ENCODE measurements around the gene STAG1.
"Not testable (repeated sequence)": the region's sequence is repeated elsewhere in the genome, so short reads cannot be mapped to it uniquely, and the experiment has no call there.

Gene STAG1

DNA sequence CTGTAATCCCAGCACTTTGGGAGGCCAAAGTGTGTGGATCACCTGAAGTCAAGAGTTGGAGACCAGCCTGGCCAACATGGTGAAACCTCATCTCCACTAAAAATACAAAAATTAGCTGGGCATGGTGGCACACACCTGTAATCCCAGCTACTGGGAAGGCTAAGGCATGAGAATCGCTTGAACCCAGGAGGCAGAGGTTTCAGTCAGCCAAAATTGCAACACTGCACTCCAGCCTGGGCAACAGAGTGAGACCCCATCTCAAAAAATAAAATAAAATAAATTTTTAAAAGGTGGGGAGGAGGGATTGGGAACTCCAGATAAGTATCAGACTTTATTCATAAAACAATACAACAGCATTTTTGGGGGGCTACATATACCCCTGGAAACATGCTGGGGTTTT lies 42.4 kb downstream of the STAG1 start:
- in situ Hi-C loops (cut with MboI; ENCODE audit: low sequenced_read_pairs) = not testable (repeated sequence)

DNA sequence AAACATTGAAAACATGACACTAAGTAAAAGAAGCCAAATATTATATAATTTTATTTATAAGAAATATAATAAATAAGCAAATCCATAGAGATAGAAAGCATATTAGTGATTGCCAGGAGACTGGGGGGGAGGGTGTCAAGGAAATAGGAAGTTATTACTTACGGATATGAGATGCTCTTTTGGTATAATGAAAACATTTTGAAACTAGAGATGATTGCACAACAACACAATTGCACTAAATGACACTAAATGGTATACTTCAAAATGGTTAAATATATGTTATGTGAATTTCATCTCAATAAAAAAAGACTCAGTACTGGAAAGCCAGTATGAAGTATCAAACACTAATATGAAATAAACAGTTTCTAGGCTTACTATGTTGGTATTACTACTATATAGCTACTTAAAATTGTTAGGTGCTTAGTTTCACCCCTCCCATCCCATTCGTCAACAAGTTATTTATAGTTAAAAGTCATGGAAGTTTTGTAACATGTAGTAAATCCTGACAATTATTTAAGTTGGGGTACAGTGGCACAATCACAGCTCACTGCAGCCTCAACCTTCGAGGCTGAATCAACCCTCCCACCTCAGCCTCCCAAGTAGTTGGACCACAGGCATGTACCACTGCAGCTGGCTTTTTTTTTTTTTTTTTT lies 43.7 kb downstream of the STAG1 start:
- in situ Hi-C loops (cut with MboI; ENCODE audit: low sequenced_read_pairs) = no loop called here

DNA sequence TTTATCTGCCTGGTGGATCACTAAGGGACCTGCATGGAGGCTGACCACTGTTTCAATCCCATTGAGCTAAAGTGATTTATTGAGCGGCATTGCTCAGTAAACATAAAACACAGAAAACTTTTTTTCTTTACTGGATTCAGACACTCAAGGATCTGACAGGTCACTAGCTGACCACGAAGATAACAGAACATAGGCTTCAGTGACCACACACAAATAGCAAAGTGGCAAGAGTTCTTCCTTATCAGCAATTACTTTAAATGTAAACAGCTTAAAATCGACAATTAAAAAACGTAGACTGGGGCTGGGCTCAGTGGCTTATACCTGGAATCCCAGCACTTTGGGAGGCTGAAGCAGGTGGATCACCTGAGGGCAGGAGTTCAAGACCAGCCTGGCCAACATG lies 48.7 kb downstream of the STAG1 start:
- in situ Hi-C loops (cut with MboI; ENCODE audit: low sequenced_read_pairs) = no loop called here

DNA sequence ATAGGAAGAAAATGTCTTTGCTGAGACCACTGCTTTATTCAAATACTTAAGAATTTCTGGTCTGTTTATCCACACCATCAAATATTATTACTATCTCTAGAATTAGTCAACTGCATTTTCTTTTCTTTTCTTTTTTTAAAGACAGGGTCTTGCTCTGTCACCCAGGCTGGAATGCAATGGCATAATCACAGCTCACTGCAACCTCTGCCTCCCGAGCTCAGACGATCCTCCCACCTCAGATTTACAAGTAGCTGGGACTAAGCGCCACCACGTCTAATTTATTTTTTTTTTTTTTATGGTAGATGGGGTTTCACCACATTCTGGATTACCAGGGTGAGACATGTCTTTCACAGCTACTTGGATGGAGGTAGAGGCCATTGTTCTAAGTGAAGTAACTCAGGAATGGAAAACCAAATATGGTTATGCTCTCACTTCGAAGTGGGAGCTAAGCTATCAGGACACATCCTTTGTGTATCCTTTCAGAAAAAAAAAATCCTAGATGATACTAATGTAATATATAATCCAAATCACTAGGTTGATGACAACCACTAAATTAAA lies 52.8 kb downstream of the STAG1 start:
- in situ Hi-C loops (cut with MboI; ENCODE audit: low sequenced_read_pairs) = no loop called here

DNA sequence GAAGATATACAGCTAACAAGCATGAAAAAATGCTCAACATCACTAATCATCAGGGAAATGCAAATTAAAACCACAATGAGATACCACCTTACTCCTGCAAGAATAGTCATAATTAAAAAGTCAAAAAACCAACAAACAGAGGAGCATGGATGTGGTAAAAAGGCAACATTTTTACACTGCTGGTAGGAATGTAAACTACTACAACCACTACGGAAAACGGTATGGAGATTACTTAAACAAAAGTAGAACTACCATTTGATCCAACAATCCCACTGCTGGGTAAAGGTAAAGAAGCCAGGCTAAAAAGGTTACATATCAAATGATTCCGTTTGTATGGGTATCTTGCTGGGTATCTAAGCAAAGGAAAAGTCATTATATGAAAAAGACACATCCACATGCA lies 53.8 kb downstream of the STAG1 start:
- in situ Hi-C loops (cut with MboI; ENCODE audit: low sequenced_read_pairs) = no loop called here

DNA sequence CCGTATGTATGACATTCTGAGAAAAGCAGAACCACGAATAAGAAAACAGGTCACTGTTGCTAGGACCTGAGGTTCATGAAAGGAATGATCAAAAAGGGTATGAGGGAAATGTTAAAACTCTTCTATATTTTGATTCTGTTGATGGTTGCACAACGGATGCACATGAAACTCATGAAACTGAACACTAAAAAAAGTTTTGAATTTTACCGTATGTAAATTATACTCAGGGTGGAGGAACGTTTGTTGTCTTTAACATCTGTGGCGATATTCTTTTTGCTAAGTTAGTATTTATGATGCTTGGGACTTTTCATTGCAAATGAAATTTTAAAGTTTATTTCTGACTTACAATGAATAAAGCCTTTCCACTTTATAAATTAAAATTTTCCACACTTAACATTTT lies 55.4 kb downstream of the STAG1 start:
- in situ Hi-C loops (cut with MboI; ENCODE audit: low sequenced_read_pairs) = no loop called here

DNA sequence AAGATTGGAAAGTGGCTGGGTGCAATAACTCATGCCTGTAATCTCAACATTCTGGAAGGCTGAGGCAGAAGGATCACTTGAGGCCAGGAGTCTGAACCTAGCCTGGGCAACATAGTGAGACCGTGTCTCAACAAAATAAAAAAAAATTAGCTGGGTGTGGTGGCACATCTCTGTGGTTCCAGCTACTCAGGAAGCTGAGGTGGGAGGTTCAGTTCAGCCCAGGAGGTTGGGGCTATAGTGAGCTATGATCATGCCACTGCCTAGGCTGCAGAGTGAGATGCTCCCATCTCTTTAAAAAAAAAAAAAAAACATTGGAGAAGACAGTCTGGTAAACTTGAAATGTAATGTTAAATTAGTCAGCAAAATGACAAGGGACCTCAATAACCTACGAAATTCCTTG lies 57.9 kb downstream of the STAG1 start:
- in situ Hi-C loops (cut with MboI; ENCODE audit: low sequenced_read_pairs) = no loop called here

DNA sequence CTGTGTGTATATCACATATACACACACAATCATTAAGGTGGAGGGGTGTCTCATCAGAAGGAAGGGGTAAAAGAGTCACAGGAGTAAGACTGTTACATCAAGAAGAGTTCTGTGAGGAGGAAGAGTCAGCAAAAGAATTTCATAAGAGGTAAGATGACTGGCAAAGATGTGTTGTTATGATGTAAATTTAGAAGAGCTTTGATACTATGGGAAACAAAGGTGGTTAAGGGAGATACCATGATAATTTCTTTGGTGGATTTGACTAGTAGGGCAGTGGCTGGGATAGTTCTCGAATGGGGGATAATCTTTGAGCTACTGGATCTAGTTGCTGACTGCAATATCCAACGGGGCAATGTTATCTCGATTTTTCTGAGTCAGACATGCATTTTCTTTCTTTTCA lies 61.6 kb downstream of the STAG1 start:
- in situ Hi-C loops (cut with MboI; ENCODE audit: low sequenced_read_pairs) = no loop called here

DNA sequence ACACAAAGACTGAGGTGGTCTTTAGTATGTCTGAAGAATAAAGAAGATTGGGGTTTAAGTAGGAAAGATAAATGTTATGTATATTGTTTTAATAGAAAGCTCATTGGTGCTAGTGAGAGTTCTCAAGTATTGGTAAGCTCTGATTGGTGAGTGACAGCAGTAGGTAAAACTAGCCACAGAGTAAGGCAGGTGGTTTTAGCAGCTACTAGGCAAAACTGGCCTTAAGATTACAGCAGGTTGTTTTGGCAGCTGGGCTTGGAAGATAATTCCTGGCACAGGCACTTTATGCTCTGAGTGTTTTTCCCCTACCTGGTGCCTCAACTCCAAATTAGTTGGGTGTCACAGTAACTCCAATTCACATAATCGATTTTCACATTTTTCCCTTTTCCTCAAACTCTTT lies 66.3 kb downstream of the STAG1 start:
- in situ Hi-C loops (cut with MboI; ENCODE audit: low sequenced_read_pairs) = no loop called here

DNA sequence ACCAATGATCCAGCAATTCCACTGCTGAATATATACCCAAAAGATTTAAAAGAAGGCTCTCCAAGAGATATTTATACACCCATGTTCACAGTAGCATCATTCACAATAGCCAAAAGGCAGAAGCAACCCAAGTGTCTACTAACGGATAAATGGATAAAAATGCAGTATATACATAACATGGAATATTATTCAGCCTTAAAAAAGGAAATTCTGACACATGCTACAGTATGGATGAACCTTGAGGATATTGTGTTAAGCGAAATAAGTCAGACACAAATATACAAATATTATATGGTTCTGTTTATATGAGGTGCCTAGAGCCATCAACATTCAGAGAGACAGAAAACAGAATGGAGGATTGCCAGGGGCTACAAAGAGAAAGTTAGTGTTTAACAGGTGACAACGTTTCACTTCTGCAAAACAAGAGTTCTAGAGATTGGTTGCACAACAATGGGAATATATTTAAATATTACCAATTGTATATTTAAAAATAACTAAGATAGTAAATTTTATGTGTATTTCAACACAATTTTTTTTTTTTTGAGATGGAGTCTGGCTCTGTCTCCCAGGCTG lies 69.4 kb downstream of the STAG1 start:
- in situ Hi-C loops (cut with MboI; ENCODE audit: low sequenced_read_pairs) = no loop called here

DNA sequence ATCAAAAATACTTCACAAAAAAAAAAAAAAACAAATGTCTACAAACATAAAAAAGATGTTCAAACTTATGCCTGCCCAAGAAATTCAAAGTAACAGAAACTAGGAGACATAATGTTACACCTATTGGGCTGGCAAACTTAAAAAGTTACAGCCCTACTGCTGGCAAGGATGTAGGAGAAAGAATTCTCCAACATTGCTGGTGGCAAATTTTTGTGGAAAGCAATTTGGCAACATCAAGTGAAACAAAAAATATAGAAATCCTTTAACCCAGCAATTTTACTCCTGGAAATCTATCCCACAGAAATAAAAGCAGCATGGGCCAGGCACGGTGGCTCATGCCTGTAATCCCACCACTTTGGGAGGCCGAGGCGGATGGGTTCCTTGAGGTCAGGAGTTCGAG lies 73.2 kb downstream of the STAG1 start:
- in situ Hi-C loops (cut with MboI; ENCODE audit: low sequenced_read_pairs) = no loop called here

DNA sequence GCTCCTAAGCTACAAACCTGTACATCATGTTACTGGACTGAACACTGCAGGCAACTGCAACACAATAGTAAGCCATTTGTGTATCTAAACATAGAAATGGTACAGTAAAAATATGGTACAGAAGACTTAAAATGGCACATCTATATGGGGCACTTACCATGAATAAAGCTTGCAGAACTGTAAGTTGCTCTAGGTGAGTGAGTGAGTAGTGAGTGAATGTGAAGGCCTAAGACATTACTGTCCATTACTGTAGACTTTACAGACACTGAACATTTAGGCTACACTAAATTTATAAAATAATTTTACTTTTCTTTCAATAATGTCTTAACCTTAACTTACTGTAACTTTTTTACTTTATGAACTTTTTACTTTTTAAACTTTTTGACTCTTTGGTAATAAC lies 76.2 kb downstream of the STAG1 start:
- in situ Hi-C loops (cut with MboI; ENCODE audit: low sequenced_read_pairs) = no loop called here

DNA sequence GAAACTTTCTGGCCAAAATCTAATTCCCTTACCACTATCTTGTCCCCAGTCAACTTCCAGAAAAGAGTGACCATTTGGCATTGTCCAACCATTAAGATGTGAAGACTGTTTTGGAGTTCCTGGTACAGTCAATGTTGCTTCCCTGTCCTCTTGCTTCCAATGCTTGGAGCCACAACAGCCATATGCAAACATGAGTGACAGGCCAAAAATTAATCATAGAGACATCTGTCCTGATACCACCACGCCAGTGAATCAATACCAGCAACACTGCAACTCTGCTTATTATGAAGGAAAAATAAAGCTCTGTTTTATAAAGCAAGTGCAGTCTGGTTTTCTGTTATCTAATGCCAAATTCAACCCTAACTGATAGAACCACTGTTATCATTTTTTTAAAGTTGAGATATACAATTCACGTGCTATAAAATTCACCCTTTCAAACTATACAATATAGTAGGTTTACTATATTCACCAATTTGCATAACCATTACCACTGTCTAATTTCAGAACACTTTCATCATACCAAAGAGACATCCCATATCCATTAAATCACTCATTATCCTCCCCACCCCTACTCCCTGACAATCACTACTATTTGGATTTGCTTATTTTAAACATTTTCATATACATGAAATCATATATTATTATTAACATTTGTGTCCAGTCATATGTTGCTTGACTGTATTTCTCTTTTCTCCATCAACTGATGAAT lies 76.9 kb downstream of the STAG1 start:
- in situ Hi-C loops (cut with MboI; ENCODE audit: low sequenced_read_pairs) = no loop called here

DNA sequence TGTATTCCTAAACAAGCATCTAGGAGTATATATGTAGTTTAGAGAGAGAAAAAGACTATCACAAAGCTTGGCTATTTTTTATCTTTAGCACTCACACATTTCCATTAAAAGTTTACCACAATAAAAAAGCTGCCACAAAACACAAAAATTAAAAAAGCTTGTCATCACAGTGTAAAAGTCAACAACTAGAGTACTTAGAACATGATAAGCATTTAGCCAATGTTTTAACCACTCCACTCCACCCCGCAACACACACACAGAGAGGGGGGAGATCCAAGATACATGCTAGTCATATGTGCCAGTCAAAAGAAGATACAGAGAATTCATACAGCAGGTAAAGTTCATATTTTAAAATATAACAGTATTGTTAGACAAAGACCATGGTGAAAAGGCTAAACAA lies 79.7 kb downstream of the STAG1 start:
- in situ Hi-C loops (cut with MboI; ENCODE audit: low sequenced_read_pairs) = no loop called here

DNA sequence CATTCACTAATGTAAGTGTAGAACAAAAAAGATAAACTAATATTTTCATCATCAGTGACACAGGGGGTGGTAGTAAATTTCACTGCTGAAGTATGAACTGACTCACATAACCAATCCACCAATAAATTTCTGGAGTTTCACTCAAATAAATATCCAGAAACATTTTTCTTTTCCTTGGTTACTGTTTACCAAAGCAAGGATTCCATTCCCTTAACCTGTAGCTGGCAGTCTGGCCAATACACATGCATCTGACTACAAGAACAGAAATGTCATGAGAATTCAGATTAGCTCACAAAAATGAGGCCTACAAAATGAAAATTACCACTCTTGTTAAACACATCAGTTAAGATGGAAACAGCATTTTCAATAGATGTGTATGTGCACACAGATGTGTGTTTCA lies 80.3 kb downstream of the STAG1 start:
- in situ Hi-C loops (cut with MboI; ENCODE audit: low sequenced_read_pairs) = no loop called here

DNA sequence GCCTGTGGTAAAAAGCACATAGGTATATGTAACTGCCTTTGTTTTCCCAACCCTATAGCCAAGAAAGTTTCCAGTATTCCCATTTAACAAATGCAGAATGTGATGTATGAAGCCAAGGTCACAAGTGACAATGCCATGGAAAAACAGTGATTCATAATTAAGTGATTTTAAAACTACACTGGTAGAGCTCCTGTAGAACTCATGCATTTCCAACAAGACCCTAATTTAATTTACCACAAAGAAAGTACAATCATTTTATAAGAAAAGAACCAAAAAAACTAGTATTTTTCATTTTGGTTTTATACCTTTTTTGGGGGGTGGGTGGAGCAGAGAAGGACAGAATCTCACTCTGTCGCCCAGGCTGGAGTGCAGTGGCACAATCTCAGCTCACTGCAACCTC lies 82.0 kb downstream of the STAG1 start:
- in situ Hi-C loops (cut with MboI; ENCODE audit: low sequenced_read_pairs) = no loop called here

DNA sequence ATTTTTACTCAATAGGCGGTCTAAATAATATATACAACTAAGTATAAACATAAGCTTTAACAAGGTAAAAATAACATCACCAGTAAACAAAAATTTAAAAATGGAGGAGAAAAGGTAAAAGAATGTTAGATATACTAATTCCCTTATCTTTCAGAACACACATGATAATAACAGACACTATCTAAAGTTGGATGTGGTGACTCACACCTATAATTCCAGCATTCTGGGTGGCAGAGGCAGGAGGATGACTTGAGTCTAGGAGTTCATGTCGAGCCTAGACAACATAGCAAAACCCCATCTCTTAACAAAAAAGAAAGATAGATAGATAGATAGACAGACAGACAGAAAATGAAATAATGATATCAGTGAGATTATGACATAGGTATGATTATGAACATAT lies 85.1 kb downstream of the STAG1 start:
- in situ Hi-C loops (cut with MboI; ENCODE audit: low sequenced_read_pairs) = no loop called here

DNA sequence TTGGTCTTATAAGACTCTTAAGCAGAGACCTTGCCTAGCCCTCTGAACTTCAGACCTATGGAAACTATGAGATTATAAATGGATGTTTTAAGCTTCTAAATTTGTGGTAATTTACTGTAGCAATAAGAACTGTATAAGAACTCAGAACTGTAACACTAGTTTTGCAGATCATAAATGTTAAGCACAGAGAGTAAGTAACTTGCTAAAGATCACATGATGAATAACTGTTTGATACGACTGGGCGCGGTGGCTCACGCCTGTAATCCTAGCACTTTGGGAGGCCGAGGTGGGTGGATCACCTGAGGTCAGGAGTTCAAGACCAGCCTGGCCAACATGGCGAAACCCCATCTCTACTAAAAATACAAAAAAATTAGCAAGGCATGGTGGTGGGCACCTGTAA lies 85.9 kb downstream of the STAG1 start:
- in situ Hi-C loops (cut with MboI; ENCODE audit: low sequenced_read_pairs) = not testable (repeated sequence)

DNA sequence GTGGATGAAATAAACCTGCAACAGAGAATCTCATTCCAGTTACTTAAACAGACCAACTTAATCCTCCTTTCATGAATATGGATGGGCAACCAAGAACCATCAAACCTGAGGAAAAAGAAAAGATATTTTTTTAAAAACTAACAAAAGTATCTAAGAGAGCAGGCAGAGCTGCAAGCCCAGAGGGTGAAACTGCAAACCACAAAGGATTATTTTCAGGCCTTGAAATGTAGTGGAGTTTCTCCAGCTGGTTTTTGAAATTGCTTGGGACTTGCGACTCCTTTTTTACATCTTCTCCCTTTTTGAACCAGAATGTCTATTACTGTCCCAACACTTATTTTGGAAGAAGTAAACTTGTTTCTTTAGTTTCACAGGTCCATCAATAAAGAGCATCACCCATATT lies 87.4 kb downstream of the STAG1 start:
- in situ Hi-C loops (cut with MboI; ENCODE audit: low sequenced_read_pairs) = no loop called here

DNA sequence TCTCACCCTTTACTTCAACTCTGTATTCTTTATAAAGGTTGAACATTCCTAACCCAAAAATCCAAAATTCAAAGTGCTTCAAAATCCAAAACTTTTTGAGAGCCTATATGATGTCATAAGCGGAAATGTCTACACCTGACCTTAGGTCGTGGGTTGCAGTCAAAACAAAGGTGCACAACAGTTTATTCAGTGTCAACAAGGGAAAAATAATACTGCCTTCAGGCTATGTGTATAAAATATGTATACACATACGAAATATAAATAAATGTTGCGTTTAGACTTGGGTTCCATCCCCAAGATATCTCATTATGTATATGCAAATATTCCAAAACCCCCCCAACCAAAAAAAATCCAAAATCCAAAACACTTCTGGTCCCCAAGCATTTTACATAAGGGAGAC lies 90.9 kb downstream of the STAG1 start:
- in situ Hi-C loops (cut with MboI; ENCODE audit: low sequenced_read_pairs) = no loop called here

DNA sequence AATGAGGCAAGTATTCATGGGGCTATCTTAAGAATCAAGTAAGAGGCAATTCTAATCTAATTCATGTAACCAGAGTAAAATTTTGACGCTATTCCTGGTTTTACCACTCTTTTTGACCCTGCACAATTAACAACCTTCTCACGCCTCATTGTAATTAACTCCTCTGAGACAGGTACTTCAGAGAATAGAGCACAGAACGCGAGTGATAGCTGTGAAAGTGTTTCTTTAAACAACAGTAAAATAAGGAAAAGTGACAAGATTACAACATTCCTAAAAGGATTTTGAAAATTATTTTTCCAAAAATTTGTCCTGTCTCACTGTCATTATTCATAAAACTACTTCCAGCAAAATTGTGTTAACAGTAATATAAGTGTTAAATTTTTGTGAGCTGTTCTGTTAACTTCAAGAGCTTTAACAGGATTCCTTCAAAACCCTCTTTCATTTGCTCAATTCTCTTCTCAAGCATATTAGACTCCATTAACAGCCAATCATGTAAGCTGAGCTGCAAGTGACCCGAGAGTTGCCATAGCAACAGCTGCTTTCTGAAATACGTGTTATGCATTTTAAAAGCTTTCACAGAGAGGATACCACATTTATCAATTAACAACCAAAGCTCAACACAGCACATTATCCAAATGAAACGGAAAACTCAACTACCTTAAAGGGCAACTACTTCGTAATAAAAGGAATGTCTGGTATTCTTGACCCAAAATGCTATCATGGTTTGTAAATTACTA lies 93.1 kb downstream of the STAG1 start:
- in situ Hi-C loops (cut with MboI; ENCODE audit: low sequenced_read_pairs) = no loop called here

DNA sequence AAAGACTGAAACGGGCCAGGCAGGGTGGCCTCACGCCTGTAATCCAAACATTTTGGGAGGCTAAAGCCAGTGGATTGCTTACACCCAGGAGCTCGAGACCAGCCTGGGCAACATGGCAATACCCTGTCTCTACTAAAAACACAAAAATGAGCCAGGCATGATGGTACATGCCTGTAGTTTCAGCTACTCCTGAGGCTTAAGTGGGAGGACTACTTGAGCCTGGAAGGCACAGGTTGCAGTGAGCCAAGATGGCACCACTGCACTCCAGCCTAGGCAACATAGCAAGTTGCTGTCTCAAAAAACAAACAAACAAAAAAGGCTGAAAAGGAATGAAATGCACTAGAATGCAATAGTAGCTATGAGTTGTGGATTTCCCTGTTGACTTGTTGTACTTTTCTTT lies 94.7 kb downstream of the STAG1 start:
- in situ Hi-C loops (cut with MboI; ENCODE audit: low sequenced_read_pairs) = no loop called here

Data from HL-60/S4 treated with retinoic acid at 250 ng/mL for 4 days and 3 days (cell line).